Measurements from ENCODE around the gene C6orf47. TPM values are rescaled to one million over a fixed set of nuclear protein-coding genes. Genes with fewer than 3 reads are reported as not detected.

The C6orf47 gene
- total and polyA plus RNA-seq, 2 of the 8 experiments (the other 6 are each of a cell fraction or from before 2014, with no cell fraction given), result 4.7 to 14.6 TPM

DNA sequence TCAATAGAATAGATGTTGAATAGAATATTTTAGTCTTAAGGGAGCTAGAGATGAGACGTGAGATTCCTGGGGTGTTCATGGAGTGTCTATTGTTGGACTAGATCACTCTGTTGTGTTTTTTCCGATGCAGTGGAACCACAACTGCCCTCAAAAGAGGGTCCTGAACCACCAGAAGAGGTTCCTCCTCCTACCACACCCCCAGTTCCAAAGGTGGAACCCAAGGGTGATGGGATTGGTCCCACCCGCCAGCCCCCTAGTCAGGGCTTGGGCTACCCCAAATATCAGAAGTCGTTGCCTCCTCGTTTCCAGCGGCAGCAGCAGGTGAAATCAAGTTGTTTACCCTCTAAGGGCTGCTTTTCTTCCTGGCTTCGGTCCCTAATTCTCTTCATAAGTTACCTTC is 31.6 kb downstream of the C6orf47 start:
- Histone ChIP-seq H3K36me3 (ENCODE audit: control insufficient read depth in 2 of 4, insufficient read depth in 4 of 4, low read length in 3 of 4) (peaks cover 80 to 100% (median 97%) of the 10 kb centered on the region in 4 experiments), H2BK15ac (ENCODE audit: low read length) (no peak overlapping the region), H3K79me1 (ENCODE audit: low read depth, low read length) (peaks cover 18% of the 10 kb centered on the region; the same call in 1 of the 2 replicates), H3K9me3 (ENCODE audit: insufficient read depth in 2 of 2, low read depth in 1 of 2, low read length in 1 of 2) (no peaks in the 10 kb centered on the region), H3K79me2 (ENCODE audit: control insufficient read depth in 1 of 2, insufficient read depth in 2 of 2, low read length in 2 of 2) (peaks cover 0 to 16% of the 10 kb centered on the region in 2 experiments; a peak in 3 of 4 replicates), H3K23me2 (ENCODE audit: low read depth, low read length) (no peaks in the 10 kb centered on the region), H4K20me1 (replicated peaks in 1 of 2; ENCODE audit: control insufficient read depth in 1 of 2, insufficient read depth in 2 of 2, low read length in 2 of 2) (peaks cover 12 to 24% of the 10 kb centered on the region in 2 experiments), H2BK5ac (ENCODE audit: low read depth, low read length) (no peak overlapping the region), H2BK20ac (ENCODE audit: low read length) (no peak overlapping the region), H2AFZ (ENCODE audit: low read length) (no peak overlapping the region), H2BK120ac (replicated peaks; ENCODE audit: low read depth, low read length) (no peak overlapping the region), H3K27ac (ENCODE audit: low read depth, low read length) (no peak overlapping the region), H2AK5ac (ENCODE audit: low read depth, low read length) (no peak overlapping the region), H3K4me1 (replicated peaks in 1 of 4; ENCODE audit: control insufficient read depth in 3 of 4, insufficient read depth in 4 of 4, low read length in 3 of 4) (no peaks in the 10 kb centered on the region), H4K8ac (ENCODE audit: extremely low read depth, insufficient read depth, low read length) (no peak overlapping the region), H2BK12ac (ENCODE audit: low read depth, low read length) (no peak overlapping the region), H3K4me3 (ENCODE audit: extremely low read depth in 1 of 4, insufficient read depth in 2 of 4, low read depth in 3 of 4, low read length in 4 of 4) (no peak overlapping the region), H3K9ac (replicated peaks in 1 of 4; ENCODE audit: extremely low read depth in 1 of 4, low read depth in 3 of 4, low read length in 3 of 4) (no peak overlapping the region), H3K27me3 (replicated peaks in 1 of 4; ENCODE audit: control insufficient read depth in 3 of 4, extremely low read depth in 1 of 4, insufficient read depth in 3 of 4, low read length in 3 of 4) (no peaks in the 10 kb centered on the region), H3K18ac (ENCODE audit: extremely low read depth, low read length) (no peak overlapping the region), H4K91ac (replicated peaks; ENCODE audit: insufficient read length, low read length) (no peak overlapping the region), H3K23ac (ENCODE audit: insufficient read length) (no peak overlapping the region), H4K5ac (ENCODE audit: insufficient read length, low read depth, low read length) (no peak overlapping the region), H3K4ac (replicated peaks; ENCODE audit: insufficient read length, low read depth, low read length) (no peak overlapping the region), H3K4me2 (ENCODE audit: insufficient read depth in 1 of 2, low read depth in 2 of 2, low read length in 2 of 2) (no peak overlapping the region), H3K14ac (ENCODE audit: insufficient read length) (no peak overlapping the region), H3K56ac (replicated peaks; ENCODE audit: insufficient read length, low read depth, low read length) (no peak overlapping the region)
- ChIA-PET CTCF (ENCODE audit: partially characterized antibody) (interaction anchor here (1.4 to 3.2 kb wide), 3 partner anchors 9 to 43 kb away, joined by 3 to 10 read pairs (median 3); partner anchors contain the start of genes LST1 and LY6G5B), POLR2A (ENCODE audit: partially characterized antibody) (interaction anchor here (1.4 to 34.9 kb wide), 5 partner anchors 10 to 103 kb away, joined by 4 to 883 read pairs (median 173); partner anchors contain the start of genes APOM, BAG6, C6orf47 and CSNK2B)
- FAIRE-seq, result no peak
- TF ChIP-seq TBP (IDR thresholded peaks at IDR 0.05; ENCODE audit: low read depth, low read length), result no peak
- TF ChIP-seq POLR2A (IDR thresholded peaks at IDR 0.05; ENCODE audit: control extremely low read depth in 1 of 2, low read depth in 2 of 2, low read length in 2 of 2), result 0 out of 3 replicates have a peak, but pooled peaks of 1 of the 2 experiments have one; percentile 11
- no peak for TF ChIP-seq RBBP5 (IDR thresholded peaks at IDR 0.05; ENCODE audit: borderline replicate concordance, low read depth, low read length)
- 94% methylated on average over 7 of the region's 7 CpGs; no CpG with 5 or more reads in 1 of the 2 experiments for WGBS, 2 experiments (ENCODE audit: extremely low coverage in 1 of 2, insufficient coverage in 1 of 2, insufficient read length in 1 of 2, insufficient replicate concordance in 2 of 2, low coverage in 1 of 2, low lambda C conversion rate in 2 of 2, missing lambda C conversion rate in 1 of 2)
- no peak for DNase-seq (ENCODE audit: low read depth in 1 of 2, low spot score in 2 of 2)
